RKO (cell line): ENCODE results near the gene HEXA.
A peak's percentile ranks its signal among the peaks of the same experiment; 100 is the strongest.

Experiments used
- DNase-seq: peaks from one replicate; pipeline ENCODE4 v3.0.0-alpha.2; 2016; ENCODE audit warnings: low spot score

Gene HEXA

DNA sequence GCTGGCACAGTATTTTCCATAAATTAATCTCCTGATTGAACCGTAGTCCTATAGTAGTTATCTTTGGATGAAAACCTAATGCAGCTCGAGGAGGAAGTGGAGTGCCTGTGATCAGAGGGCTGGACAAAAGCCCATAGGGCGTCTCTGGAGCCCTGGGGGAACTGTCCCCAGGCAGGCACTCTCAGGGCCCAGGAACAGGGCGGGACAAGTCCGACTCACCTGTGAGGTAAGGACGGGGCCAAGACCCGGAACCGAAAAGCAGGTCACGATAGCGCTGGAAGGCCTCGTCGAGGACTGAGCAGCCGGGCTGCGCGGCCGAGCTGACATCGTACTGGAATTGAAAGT is 341 bp downstream of the HEXA start:
- no peak for DNase-seq

DNA sequence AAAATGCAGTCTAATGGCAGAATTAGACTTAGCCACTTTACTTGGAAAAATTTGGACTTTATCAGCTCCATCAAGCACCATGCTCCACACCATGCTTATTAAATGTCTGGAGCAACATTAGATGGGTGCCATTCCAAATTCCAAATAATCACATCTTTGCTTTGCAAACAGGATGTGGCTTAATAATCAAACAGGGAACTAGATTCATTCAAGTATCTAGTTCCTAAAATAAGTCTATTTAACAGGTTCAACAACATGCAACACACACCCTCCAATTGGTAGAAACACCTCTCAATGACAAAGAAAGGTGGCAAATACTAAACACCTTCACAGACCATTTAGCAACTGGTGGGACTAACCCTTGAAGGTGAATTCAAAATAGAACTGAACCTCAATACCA is 3.5 kb downstream of the HEXA start:
- DNase-seq = no peak

DNA sequence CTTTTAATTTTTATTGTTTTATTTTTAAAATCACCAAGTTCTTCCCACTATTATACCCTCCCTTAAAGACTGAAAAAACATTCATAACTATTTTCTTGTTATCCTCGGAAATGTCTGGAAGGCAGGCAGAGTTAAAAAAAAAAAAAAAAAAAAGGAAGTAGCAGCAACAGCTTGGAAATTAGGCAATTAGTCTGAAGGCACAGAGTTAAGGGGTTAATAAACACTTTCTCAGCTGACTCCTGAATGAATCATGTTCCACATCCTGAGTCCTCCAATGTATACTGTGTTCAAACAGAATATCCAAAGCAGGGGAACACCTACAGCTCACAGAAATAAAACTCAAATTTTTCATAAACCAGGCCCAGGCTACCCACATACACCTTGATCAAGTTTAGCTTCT is 5.8 kb downstream of the HEXA start:
- DNase-seq = peak; percentile 34

DNA sequence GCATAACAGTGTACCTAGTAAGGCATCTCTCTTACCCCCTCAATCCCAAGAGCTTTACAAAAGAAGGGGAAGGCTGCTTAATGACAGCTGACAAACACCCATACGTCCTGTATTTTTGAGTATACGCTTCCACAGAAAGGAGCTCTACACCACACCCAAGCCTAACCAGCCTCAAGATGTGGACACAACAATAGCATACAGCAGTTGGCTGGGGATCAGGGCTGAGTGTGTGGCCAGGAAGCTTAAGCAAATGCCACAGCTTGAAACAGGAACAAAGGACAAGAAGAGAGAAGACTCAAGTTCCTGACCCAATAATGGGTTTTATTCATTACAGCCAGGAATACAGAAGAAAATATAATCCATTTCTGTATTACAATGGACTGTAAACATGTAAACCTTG is 6.9 kb downstream of the HEXA start:
- no peak for DNase-seq

DNA sequence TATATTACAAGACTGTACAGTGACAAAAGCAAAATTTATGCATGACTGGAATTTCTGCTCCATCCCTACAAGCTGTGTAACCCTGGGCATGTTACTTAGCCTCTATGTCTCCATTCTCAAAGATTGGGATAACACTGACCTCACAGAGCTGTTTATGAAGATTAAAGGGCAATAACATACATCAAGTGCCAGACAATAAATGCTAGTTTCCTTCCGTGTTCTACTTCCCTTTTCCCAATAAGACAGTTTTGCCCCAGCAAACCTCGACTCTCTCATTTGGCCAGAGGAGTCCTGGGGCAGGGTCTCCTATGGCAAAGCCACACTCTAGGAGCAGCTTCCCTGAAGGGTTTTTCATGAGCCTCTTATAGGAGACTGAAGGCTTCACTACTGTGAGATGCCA is 7.5 kb downstream of the HEXA start:
- DNase-seq = no peak

DNA sequence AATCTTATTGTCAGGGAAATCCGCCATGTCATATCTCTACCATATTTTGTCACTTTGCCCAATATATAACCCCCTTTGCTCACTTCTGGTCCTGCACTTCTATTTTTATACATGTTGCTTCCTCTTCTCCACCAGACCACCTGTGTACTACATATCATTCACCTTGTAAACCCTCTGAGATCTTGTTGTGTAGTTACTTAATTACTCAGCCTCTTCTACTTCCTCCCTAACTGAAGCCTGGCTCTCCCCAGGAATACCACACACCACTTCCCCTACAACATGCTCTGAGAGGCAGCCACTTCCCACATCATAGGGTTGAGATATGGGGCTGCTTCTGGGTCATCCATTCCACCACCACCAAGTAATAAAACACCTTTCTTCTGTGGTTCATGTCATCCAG is 10.0 kb downstream of the HEXA start:
- no peak for DNase-seq

DNA sequence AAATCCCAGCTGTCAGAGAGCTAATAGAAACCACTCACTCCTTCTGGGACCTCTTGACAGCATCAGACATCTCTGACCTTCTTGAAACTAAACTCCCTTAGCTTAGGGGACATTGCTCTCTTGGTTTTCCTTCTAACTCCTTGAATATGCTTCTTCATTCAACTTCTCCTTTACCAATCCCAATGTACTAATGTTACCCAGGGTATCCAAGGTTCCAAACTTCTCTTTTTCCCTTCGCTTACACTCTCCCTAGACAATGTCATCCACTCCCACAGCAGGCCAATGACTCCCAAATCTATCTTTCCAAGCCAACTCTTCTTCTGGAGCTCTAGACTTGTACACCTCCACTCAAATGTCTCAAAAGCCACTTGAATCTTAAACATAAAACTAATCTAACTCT is 14.6 kb downstream of the HEXA start:
- DNase-seq = no peak

DNA sequence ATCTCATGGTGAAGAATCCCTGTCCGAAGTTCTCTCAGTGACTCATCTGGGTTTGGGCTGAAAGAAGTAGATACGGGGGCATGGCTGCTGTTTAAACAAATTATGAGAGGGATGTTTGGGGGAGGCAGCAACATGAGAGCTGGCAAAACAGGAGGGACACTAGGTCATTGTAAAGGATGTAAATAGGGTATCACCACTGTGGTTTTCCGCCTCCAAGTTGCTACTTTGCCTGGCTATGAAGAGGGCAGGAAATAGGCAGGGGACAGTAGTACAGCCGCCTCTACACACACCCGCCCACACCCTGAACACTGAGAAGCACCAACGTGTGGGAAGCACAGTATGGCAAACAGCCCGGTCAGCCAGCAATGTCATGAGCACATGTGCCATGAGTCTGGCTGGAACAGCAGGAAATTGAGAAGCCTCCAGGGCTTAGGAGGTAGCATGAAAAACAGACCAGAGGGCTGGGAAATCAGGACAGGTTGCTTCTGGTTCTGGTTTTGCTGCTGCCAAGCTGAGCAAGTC is 17.1 kb downstream of the HEXA start:
- DNase-seq = no peak

DNA sequence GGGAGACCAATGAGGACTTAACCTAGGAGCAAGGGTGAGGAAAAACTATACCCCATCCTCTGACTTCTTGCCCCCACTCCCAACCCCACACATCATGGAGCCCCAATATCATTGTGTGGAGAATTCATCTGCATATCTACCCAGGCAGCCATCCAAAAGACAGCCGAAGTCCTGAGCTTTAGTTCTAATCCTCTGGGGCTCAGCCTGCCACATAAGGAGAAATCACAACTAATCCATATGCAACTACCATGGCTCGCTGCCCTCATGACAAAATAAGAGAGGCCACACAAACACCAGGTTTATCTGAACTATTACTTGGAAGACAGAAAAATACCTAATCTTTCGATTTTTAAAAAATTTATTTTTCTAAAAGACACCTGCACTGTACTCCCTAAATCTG is 17.7 kb downstream of the HEXA start:
- DNase-seq = no peak

DNA sequence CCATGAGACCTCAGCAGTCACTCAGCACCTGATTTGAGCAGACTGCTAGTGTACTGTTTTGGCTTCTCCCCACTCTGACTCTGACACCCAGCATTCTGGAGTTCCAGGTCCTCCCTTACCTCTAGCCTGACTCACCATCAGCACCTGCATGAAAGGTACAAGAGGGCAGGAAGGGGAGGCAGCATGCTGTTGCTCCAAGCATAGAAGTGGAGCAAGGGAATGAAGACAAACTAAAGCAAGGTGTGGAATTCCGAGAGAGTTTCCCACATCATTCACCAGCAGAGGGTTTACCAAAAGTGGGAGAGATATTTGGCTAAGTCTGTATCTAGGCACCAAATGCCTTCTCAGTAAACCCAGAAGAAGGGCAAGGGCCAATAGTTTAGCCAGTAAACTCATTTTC is 21.3 kb downstream of the HEXA start:
- DNase-seq = no peak

DNA sequence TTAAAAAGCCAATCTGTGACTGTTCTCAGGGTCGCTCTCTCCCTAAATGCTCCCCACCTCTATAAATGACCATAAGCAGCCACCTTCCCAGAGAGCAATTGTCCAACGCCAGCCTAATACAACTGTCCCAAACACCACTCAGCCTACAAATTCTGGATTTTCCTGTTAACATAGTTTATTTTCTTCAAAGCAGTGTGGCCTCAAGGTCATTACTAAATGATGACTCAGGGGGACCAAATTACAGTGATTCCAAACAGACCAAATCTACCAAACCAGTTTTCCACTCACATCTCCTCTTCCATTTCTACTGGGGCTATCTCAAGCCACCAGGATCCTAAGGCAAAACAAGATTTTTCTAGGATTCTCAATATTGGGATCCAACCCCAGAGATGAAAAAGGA is 22.5 kb downstream of the HEXA start:
- no peak for DNase-seq

DNA sequence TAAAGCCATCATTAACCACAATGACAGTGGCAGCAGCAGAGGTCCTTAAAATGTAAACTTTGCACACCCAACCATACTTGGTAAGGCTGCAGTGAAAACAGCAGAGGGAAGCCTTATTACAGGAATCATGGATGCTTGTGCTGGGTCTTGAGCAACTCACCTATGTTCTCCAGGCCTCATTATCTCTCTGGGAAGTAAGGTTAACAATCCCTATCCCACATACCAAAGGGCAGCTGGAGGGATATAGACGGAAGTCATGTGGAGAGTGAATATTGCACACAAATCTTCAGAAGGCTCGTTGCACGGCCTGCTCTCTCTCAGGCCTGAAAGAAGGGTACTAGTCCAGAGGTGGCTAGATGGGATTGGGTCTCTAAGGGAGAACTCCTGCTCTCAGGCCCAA is 30.0 kb downstream of the HEXA start:
- DNase-seq = no peak

DNA sequence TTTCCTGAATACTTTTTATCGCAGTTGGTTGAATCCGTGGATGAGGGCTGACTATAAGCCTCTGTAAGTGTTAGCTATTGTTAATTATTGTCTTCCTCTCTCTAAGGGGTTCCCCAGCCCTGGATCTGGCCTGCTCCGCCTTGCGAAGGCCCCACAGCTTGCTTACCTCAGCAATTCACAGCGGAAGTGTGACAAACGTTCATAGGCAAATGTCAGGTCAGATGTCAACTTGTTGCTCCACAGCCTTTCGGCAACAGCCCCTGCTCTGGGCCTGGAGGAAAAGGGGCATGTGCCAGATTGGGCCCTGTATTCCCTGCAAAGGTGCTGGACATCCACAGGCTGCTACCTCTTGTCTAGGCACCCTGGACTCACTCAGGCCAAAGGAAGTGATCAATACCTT is 30.5 kb downstream of the HEXA start:
- DNase-seq = no peak

DNA sequence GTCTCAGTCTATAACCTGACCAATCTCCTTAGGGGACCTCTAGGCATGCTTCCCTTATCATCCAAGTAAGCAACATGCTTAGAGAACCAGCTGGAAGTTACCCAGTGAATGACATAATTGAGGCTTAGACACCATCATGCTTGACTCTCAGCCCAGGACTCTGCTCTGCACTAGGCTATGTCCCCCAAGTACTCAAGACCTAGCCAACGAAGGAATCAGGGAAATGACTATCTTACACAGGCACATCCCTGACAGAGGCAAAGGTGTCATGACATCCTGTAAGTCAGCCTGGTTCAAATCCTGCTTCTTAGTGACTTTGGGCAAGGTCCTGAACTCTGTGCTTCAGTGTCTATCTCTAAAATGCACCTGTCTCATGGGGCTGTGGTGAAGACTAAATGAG is 31.2 kb downstream of the HEXA start:
- DNase-seq = no peak

DNA sequence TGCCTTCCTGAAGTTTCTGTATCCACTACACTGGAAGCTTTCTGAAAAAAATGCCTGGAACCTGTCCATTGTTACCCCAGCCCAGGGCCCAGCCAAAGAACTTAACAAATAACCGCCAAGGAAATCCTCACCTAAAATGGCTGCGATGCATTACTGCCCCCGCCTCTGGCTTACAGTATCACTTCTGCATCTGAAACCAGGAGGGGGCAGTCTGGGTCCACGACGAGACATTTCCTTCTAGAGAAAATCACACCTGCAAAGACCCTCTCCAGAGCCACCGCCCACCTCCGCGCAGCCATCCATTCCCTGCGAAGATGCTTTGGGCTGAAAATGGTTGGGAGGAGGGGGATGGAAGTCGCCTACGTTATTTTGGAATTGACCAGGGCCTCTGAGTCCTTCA is 33.4 kb downstream of the HEXA start:
- DNase-seq = no peak

DNA sequence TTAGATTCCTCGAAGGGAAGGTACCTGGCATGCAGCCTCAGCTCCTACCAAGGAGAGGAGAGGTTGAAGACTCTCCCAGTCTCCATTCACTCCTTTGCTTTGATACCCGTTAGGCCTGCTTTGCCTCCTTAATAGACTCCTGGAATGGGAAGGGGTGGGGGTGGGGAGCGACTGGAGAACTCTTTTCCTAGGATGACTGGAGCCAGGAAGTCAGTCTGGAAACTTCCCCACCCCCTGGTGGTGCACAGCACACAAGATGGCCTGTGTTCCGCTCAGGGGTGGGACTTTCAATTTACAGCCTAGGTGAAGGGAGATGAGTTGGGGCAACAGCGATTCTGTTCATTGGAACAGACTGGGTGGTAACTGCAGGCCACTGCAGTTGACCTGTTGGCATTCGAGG is 34.5 kb downstream of the HEXA start:
- peak; percentile 15 for DNase-seq

DNA sequence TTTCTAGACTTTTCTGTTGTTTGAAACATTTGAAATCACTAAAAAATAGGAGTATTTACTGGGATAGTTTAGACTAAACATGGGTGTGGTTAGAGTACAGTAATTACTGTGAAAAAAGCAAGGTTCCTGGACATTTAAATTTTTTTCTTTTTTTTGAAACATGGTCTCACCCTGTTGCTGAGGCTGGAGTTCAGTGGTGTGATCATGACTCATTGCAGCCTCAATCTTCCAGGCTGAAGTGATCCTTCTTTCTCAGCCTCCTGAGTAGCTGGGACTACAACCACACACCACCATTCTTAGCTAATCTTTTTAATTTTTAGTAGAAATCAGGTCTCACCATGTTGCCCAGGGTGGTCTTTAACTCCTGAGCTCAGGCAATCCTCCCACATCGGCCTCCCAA is 35.4 kb downstream of the HEXA start:
- DNase-seq = no peak

DNA sequence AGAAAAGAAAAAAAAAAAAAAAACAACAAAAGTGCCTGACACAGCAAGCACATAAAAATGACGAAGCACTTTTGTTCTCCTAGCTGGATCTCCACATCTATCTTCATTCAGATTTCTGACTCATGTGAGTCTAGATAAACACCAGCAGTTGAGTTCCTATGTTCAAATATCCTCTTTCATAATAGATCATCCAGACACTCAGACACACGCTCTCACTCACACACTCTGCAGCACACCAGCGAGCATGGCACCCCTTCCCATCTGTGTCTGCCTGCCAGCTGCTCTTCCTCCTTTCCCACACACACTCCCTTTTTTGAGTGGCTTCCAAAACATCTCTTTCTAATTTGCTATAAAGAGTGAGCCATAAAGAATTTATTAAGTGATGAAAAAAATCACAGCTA is 36.0 kb downstream of the HEXA start:
- no peak for DNase-seq

DNA sequence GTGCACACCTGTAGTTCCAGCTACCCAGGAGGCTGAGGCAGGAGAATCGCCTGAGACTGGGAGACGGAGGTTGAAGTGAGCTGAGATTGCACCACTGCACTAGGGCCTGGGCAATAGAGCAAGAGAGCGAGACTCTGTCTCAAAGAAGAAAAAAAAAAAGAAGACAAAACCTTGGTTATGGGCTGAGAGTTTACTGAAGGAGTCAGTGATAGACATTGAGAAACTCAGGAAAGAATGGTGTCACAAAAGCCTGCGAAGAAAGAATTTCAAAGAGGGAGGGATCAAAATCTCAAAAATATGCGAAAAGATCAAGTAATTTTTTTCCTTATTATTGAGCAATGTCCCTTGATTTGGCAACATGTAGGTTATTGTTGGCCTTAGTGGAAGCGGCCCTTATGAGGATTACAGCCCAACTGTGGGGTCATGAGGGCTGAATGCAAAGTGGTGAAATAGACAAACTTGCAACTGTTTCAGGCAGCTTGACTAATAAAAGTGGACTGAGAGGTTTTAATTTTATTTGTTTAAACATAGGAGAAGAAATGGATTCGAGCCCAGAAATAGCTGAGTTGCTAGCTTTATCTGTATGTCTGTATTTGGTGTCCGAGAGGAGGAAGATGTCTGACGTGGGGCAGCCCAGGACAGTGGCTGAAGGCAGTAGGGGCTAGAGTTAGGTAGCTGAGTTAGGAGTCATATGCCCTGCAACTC is 37.0 kb downstream of the HEXA start:
- no peak for DNase-seq

DNA sequence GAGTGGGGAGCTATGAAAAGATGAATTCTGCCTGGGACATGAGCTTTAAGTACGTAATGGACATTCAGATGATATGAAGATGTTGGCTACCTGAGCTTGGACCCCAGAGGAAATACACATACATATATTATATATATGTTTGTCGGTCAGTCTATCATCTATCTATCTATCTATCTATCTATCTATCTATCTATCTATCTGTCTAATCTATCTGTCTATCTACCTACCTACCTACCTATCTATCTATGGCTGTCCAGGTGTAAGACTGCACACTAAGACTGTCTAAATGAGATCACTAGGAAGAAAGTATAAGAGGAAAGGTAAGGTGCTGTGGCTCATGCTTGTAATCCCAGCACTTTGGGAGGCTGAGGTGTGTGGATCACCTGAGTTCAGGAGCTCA is 37.7 kb downstream of the HEXA start:
- DNase-seq = no peak

DNA sequence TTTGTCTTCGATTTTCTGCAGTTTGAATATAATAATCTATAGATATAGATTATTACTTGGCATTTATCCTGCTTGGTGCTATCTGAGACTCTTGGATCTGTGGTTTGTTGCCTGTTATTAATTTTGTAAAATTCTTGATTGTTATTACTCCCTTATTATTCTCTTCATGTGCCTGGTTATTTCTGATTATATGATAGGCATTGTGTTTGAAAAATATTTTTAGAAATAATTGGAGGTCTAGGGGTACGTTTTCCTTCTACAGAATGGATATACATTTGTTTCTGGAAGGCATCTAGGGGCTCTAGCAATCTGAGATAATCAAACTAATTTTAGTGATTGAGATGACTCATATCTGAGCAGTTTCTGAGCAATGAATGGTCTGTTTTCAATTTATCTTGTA is 41.0 kb downstream of the HEXA start:
- DNase-seq = no peak

DNA sequence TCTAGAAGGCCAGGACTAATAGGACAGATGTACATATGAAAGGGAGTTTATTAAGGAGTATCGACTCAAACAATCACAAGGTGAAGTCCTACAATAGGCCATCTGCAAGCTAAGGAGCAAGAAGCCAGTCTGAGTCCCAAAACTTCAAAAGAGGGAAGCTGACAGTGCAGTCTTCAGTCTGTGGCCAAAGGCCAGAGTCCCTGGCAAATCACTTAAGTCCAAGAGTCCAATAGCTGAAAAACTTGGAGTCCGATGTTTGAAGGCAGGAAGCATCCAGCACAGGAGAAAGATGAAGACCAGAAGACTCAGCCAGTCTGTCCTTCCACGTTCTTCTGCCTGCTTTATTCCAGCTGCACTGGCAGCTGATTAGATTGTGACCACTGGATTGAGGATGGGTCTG is 44.8 kb downstream of the HEXA start:
- no peak for DNase-seq

DNA sequence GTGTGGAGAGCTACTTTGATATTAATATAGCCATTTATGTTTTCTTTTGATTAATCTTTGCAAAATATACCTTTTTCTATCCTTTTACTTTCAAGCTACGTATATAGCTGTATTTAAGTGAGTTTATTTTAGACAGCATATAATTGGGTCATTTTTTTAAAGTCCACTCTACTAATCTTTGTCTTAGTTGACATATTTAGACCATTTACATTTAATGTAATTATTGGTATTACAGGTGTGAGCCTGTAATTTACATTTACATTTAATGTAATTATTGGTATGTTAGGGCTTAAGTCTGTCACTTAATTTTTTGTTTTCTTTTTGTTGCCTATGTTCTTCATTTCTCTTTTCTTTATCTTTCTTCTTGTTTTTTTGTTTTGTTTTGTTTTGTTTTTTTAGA is 52.1 kb downstream of the HEXA start:
- no peak for DNase-seq

DNA sequence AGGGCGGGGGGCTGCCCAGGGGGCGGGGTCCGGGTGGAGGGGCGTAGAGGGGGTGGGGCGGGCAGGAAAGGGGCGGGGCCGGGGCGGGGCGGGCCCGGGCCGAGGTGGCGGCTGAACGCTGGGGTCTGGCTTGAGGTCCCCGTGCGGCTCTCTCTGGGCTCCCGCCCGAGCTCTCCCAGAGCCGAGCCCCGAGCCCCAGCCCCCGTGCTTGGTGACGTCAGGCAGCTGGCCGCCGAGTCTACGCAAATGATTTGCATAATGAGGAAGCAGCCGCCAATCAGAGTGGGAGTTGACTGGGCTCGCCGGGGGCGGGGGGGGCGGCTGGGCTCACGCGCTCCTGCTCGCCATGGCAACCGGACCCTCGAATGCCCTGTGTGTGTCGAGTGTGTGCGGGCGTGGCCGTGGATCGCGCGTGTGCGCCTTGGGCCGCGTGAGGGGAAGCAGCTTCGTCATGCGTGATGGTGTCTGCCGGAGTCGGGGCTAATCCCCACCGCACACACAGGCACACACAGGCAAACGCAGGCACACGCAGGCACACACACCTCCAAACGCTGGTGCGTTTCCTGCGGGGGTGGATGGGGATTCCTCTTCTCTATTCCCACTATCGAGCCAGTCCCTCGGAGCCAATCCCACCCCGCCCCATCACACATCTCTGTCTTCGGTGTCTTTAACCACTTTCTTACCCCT is 55.7 kb downstream of the HEXA start, which contains the start of gene CELF6:
Gene CELF6, minus strand, starts transcription at position 173 of the 687 bp plus-strand sequence. CDS start 283 bp downstream, outside the sequence.
- no peak for DNase-seq
